ENCODE measurements around the gene DDX3X.
A peak's percentile ranks its signal among the peaks of the same experiment; 100 is the strongest.
"Not testable (repeated sequence)": the region's sequence is repeated elsewhere in the genome, so short reads cannot be mapped to it uniquely, and the experiment has no call there.

Gene DDX3X

DNA sequence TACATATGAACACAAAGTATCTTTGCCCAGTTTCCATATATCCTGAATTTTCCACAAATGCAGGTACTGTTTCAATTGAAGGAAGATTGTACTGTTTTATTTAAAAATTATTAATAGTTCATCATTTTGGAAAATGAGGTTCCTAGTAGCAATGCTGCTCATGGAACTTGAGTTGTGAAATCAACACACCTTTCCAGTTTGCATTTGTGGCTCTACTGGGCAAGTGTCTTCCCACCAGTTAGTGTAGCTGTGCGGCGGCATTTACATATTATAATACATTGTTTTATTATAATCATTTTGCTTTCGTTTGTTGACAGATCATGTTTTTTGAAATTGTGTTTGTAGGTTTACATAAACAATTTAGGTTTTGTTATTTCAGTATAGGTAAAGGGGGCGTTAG is 2.0 kb upstream of the DDX3X start:
- no peak for DNase-seq

DNA sequence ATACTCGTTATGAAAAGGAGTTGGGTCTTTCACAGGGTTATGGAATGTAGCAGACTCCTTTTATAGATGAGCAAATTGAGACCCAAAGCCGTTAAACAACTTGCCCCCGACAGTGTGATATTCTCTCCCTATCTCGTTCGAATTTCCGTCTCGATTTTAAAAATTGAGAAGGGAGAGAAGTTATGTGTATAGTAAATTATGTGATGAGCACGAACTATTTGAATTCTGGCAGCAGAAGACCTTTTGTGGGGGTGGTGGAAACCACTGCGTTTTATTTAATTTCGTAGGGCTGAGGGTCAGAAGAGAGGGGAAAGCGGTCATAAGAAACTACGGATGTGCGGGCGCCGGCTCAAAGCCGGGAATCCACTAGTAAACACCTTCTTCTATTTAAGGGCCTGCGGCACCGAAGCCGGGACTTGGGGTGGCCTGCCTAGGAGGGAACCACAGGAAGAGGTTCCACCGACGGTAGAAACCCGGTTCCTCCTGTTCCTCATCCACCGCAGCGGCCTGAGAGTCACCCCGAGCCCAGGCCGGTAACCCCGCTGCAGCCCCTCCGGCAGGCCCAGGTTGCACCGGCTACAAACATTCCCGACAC is 1.5 kb upstream of the DDX3X start:
- no peak for DNase-seq

DNA sequence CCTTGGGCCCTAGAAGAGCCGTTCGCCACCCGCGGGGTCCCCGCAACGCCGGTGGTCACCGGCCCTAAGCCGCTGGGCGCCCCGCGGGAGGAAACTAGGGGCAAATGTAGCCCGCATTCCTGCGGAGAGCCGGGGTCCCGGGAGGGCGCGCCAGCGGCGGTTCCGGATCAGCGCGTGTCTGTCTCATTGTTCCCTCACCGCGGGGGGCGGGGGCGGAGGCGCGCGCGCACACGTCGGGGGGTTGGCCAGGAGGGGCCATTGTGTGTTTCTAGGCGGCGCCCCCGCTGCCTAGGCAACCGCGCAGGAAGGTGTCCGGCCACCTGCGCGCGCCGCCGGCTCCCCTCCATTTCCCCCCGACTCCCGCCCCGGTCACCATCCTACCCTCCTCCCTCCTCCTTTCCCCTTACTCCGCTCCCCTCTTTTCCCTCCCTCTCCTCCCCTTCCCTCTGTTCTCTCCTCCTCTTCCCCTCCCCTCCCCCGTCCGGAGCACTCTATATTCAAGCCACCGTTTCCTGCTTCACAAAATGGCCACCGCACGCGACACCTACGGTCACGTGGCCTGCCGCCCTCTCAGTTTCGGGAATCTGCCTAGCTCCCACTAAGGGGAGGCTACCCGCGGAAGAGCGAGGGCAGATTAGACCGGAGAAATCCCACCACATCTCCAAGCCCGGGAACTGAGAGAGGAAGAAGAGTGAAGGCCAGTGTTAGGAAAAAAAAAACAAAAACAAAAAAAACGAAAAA is 789 bp upstream of the DDX3X start:
- peak; percentile 92 for DNase-seq

DNA sequence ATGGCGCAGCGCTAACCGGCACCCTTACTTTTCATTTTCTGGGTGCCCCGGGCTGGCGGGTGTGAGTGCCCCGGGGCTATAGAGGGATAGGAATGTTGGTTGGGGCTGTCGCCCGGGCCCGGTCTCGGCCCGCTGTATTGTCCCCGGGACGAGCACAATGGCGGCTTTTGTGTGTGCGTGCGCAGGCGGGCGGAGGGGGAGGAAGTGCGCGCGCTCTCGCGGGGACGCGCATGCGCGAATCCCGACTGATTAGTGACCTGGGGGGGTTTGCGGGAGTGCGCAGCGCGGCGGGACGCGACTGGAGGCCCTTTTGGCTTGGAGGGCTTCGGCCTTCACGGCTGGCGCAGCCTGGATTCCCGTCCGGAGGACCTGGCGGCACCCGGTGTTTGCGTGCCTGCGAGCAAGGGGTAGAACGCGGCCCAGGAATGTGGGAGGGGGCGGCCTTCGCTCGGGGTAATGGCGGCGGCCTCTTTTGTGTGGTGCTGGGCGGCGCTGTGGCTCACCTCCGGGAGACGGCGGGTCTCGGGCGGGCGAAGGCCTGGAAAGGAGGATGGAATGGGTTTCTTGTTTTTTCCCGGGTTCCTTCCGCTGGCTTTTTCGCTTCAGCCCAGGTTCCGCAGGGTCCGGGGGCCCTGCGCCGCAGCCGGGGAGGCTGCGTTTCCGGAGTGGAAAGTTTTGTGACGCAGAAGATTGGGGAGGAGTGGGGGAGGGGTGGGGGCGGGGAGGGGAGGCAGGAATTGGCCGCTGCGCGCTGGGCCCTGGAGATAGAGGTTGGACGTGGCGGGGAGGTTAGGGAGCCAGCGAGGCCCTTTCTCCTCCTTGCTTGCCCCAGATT is 618 bp downstream of the DDX3X start:
- DNase-seq, result no peak

DNA sequence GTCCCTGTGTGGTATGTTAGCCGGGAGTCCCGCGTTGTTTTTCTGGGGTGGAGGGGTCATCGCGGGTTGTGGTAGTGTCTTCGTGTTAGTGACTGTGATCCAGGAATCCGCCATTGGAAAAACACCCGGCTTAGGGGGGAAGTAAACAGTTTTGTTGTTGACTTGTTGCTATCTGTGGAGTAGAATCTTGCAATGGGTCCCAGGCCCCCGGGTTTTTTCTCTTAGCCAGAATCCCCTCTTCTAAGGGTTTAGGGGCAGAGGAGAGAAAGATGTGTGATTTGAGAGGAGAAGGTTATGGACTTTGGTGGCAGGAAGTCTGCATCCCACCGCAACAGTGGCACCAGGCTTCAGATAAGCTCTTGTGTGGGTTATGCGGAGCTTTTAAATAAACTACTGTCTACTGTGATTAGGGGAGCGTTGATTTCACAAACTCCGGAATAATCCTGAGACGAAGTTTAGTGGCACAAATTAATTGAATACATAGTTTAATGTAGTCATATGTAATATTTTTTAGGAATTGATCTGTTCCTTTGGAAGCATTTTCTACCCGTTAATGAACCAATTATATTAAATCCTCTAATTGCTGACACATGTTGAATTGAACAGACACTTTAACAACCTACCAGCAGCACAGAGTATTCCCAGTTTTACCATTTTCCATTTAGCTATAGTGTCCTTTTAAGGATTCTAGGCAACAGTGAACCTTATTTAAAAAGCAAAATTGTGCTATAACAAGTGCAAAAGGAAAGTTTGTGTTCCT is 1.4 kb downstream of the DDX3X start:
- DNase-seq, result no peak

DNA sequence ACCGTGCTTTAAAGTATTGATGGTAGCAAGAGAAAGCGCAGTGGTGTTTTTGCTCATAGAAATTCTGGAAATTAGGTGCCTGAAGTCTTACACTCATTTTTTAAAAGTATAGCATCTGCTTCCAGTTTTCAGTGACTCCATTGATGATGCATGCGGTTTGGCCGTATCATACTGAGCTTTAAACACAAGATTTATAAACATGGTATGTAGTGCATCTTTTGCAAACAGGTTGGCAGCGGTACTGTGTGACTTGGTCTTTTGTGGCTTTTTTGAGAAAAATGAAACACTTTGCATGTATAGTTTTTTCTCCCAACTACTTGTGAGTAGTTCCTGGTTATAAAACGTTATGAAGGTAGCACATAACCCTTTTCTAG is 2.0 kb downstream of the DDX3X start:
- no peak for DNase-seq

DNA sequence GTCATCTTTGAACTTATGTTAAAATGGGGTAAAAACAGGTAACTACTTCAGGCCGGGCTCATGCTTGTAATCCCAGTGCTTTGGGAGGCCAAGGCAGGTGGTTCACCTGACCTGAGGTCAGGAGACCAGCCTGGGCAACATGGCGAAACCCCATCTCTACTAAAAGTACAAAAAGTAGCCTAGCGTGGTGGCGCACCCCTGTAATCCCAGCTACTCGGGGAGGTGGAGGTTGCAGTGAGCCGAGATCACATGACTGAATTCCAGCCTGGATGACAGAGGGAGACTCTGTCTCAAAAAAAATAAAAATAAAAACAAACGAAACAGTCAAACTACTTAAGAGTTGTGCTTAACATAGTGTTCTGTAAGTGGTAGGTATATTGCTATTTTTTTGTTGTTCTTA is 2.5 kb downstream of the DDX3X start:
- DNase-seq, result no peak

DNA sequence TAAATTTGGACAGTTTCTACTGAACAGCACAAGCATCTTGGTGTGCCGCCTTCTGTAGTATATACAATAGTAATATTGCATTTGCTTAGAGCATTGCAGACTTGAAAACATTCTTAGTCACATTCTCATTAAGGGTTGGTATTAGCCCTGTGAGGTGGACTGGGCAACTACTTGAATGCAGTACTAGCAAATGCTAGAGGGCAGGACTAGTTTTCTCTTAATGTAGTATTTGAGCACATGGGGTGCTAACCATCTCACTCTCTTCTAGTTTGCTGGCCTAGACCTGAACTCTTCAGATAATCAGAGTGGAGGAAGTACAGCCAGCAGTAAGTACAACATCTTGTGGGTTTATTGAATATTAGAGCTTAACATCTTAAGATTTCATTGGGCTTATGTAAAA is 3.2 kb downstream of the DDX3X start:
- no peak for DNase-seq

DNA sequence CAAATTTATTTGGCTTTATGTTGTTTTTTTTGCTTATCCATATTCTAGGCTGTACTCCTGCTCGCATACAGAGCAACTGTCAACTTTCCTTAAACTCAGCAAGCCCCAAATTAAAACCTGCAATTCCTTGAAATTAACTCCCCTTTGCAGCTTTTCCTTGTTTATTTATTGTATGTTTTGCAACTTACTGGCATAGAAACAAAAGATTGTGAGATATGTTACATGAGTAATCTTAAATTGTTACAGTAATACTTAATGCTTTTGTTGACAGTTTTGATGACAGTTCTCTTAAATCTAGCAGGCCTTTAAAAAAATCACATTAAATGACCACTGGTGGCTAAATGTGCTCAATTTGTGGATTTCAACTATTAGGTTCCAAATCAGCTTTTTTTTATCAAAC is 4.5 kb downstream of the DDX3X start:
- no peak for DNase-seq

DNA sequence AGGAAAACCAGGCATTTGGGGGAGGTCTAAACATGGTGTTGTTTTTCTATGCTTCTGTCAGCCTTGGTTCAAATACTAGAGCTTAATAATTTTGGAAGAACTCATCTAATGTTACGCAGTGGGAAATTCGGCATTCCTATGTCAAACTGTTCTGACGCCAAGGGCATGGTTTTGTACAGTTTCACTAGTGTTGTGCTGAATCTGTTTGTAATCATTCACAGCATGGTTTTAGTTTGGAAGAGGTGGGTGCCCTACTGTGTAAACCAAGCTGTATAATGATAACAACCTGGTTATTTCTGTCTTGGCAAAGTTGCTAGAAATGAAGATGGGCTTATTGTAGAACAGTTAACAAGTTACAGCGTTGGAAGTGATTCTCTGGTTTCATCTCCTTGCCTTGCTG is 5.2 kb downstream of the DDX3X start:
- DNase-seq, result no peak

DNA sequence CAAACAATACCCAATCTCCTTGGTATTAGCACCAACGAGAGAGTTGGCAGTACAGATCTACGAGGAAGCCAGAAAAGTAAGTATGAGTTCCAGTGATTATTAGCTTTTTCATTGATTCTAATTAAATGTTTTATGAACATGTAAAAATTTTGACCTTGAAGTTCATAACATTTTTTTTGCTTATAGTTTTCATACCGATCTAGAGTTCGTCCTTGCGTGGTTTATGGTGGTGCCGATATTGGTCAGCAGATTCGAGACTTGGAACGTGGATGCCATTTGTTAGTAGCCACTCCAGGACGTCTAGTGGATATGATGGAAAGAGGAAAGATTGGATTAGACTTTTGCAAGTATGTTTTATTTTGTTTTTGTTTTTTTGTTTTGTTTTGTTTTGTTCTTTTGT is 10.1 kb downstream of the DDX3X start:
- no peak for DNase-seq

DNA sequence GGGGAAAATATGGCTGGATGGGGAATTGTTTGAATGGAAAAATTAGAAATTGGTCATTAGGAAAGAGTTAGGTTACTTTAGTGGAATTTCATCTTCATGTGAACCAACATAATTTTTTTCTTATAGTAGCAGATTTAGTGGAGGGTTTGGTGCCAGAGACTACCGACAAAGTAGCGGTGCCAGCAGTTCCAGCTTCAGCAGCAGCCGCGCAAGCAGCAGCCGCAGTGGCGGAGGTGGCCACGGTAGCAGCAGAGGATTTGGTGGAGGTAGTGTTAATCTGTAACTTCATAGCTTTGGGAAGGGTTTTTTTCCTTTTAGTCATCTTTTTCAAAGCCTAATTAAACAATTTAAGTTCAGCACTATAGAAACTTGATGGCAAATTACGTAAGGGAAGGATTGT is 13.2 kb downstream of the DDX3X start:
- DNase-seq, result no peak

DNA sequence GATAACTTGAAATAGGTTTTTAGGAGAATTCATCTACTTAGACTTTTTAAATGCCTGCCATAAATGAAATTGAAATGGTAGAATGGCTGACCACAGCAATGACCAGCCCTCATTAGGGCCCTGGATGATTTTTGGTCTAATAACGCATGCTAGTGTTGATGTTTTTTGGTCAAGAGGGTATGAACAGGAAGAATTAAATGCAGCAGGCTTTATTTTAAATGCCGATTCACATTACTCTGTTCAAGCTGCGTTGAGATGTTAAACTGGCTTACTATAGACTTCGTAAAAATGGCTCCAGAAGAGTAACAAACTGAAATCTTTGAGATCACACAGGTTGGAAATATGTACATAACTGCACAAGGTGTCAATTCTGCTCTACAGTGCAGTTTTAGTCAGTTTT is 14.6 kb downstream of the DDX3X start:
- no peak for DNase-seq

DNA sequence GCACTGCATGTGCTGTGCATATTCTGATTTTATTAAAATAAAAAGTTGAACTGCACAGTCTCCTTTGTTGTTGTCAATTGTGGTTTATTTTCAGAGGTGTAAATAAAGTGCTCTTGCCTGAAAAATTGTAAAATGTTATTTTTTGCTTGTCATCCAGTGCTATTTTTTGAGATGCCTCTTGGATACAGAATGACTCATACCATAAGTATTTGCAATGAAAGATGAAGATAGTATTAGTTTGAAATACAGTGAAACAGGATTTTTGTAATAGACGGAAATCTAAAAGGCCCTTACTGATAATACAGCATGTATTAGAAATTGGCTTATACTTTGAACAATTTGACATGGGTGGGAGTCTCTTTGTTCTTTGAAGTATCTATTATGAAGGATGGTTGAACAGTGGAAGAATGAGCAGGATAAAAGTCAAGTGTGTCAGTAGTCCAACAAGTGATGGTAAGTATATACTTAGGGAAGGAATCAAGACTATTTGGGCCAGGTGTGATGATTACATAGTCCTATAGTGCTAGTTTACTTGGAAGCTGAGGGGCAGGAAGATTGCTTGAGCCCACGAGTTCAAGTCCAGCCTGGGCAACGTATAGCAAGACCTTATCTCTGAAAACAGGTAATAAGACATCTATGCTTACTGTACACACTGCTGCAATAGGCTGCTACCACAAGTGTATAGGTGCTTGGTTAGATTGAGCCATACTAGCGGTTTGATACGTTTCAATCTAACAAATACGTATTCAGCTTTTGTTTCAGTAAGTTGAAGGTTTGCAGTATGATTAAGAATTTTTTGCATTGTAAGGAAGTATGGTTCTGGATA is 16.4 kb downstream of the DDX3X start:
- DNase-seq, result no peak

DNA sequence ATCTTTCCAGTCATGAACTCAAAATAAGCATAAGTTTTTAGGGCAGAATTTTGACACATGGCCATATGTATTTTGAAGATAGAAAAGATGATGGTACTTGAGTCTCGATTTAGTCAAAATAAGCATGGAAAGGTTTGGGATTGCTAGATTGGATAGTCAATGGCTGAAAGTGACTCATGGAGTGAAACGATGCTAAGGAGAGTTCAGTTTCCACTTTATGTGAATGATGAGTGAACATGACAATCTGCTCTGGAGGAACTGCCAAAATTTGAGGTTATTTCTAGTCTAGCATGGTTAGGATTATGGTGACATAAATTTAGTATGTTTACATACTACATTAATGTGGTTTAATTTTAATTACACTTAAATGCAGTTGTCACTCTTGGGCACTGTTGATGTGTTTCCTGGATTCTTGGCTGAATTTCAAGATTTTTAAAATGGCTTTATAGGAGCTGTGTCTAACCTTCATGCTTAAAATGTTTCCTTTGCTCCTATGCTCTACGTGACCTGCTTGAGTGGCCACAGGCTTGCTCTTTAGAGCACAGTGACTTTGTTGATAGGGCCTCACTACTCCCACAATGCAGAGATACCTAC is 17.1 kb downstream of the DDX3X start:
- DNase-seq, result no peak

DNA sequence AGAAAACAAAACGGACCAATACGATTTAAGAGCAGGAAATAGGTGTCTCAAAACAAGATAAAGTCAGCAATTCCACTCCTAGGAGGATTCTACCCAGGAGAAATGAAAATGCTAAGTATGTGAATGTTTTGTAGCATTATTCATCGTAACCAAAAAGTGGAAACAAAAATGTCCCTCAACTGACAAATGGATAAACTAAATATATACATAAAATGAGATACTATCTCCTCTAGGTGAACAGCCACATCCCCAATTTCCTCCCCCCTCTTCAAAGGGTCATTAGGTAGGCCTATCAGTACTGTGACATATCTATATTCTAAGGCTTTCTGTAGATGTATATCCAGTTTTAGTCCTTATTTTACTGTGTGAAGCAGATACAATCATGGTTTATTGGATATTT is 18.0 kb downstream of the DDX3X start:
- DNase-seq, result no peak

DNA sequence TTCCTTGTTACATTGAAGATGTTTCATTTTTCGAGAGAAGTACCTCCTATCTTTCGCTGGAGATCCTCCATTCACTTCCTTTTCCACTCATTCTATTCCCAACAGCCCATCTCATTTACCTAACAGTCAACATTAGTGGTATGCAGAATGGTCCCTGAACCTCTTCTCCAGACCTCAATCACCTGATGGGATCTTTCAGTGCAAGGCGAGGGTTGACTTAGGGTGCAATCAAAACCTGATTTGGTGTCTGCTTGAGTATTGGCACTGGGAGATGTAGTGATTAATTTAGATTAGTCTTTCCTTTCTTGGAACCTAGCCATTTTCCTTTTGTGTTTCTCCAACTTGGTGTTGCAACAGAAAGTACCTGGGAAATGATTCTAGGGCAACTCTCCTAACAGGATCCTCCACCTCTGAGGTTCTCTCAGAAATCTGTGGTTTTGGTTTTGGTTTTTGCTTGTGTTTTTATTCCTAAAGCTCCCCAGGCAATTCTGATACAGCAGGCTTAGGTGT is 18.4 kb downstream of the DDX3X start:
- DNase-seq, result no peak

DNA sequence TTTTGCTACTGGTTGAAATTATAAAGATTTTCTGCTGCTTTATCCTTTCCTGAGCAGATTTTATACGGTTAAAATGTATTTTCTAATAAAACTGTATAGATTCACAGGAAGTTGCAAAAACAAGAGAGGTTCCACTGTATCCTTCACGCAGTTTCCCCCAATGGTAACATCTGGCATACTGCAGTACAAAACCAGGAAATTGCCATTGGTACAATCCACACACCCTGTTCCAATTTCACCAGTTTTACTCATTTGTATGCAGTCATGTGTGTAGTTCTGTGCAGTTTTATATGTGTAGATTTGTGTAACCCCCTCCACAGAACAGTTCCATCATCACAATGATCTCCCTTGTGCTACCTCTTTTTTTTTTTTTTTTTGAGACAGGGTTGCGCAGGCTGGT is 20.0 kb downstream of the DDX3X start:
- no peak for DNase-seq

DNA sequence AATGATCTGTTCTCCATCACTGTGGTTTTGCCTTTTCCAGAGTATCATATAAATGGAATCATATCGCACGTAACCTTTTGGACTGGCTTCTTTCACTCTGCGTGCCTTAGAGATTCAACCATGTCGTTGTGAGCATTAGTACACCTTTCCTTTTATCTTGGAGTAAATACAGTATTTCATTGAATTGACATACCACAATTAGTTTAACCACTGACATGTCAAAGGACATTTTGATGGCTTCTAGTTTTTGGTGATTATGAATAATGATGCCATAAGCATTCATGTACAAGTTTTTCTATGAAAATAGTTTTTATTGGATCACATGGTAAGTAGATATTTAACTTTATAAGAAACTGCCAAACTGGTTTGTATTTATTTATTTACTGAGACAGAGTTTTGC is 35.2 kb downstream of the DDX3X start:
- no peak for DNase-seq

DNA sequence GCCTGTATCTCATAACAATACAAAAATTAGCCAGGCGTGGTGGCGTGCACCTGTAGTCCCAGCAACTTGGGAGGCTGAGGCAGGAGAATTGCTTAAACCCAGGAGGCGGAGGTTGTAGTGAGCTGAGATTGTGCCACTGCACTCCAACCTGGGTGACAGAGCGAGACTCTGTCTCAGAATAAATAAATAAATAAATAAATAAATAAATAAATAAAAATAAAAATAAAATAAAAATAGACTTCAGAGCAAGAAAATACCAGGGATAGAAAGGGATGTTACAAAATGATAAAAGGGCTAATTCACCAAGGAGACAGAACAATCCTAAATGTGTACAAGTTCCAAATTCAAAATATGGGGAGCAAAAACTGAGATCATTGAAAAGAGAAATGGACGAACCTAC is 37.6 kb downstream of the DDX3X start:
- not testable (repeated sequence) for DNase-seq

DNA sequence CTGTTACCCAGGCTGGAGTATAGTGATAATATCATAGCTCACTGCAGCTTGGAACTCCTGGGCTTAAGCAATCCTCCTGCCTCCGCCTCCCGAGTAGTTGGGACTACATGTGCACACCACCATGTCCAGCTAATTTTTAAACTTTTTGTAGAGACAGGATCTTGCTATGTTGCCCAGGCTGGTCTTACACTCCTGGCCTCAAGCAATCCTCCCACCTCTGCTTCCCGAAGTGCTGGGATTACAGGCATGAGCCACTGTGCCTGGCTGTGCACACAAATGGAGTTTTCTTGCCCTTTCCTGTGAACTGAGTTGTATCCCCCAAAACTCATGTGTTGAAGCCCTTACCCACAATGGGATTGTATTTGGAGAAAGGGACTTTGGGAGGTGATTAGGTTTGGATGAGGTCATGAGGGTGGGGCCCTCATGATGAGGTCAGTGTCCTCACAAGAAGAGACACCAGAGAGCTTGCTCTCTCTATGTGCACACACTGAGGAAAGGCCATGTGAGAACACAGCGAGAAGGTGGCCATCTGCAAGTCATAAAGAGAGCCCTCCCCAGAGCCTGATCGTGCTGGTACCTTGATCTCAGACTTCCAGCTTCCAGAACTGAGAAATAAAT is 40.1 kb downstream of the DDX3X start:
- DNase-seq, result no peak

Measured in DMS 273 treated with DMSO at 0.1 percent for 48 hours (cell line).